ENCODE results near the gene ARID1B. TPM values are rescaled to one million over a fixed set of nuclear protein-coding genes. Genes with fewer than 3 reads are reported as not detected.

Gene ARID1B
- total and polyA plus RNA-seq, 9 of the 15 experiments (the other 6 are each of a cell fraction or from before 2014, with no cell fraction given), result 12.5 to 50.5 (median 25.8) TPM

DNA sequence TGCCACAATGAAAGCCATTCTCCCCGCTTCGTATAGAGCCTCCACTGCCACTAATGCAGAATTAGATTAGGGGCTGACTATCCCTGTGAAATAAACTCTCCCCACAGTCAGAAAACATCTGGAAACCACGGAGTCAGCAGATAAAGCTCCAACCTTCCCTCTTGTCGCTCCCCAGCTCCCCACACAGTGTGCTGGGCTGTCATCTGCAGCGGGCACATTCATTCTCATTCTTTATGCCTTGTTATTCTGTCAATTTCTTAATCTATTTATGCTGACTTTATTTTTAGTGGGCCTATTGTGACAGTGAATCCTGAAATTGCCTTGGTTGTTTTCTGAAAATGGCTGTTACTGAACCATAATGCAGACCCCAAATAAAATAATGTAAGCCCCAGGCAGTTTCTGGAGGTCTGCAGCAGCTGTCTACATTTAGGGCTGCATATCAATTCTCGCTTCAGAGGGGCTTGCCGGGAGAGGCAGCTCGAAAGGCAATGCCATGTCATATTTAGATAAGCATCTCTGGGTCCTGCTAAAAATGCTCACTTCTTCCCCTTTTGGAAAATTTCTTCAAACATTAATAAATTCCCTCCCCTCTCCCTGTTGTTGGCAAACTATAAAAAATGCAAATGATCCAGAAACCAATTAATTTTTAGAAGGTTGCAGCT lies 474.5 kb downstream of the ARID1B start:
- in situ Hi-C loops (cut with MboI), result no loop called here
- no peak for FAIRE-seq
- no TSS peak for BruUV-seq (replicated peaks)
- Histone ChIP-seq H3K4me2 (ENCODE audit: insufficient read depth, low read length) (no peak overlapping the region), H3K9me1 (ENCODE audit: control insufficient read depth, insufficient read depth, low read length) (no peaks in the 10 kb centered on the region), H4K20me1 (replicated peaks; ENCODE audit: control insufficient read depth, insufficient read depth, low read length) (no peaks in the 10 kb centered on the region), H3K79me2 (ENCODE audit: control insufficient read depth, insufficient read depth, low read length) (no peaks in the 10 kb centered on the region), H3K4me3 (no peak overlapping the region), H3K27me3 (ENCODE audit: control insufficient read depth in 2 of 2, insufficient read depth in 2 of 2, low read length in 2 of 2) (peaks cover 44 to 55% of the 10 kb centered on the region in 2 experiments), H3K4me1 (replicated peaks in 1 of 2; ENCODE audit: control insufficient read depth in 2 of 2, insufficient read depth in 2 of 2, low read length in 2 of 2) (no peaks in the 10 kb centered on the region; a peak in 2 of 5 replicates), H3K36me3 (ENCODE audit: control insufficient read depth, insufficient read depth, low read length) (no peaks in the 10 kb centered on the region), H3K9me3 (replicated peaks; ENCODE audit: control insufficient read depth, insufficient read depth, low read depth, low read length) (no peaks in the 10 kb centered on the region), H3K27ac (ENCODE audit: extremely low read depth, low read depth, low read length) (no peak overlapping the region), H3K9ac (ENCODE audit: insufficient read depth in 1 of 2, low read depth in 2 of 2, low read length in 2 of 2) (no peak overlapping the region), H2AFZ (ENCODE audit: low read depth, low read length) (no peak overlapping the region)
- no peak for ATAC-seq
- 13% methylated on average over 8 of the region's 8 CpGs for WGBS (ENCODE audit: insufficient coverage, low coverage, missing lambda C conversion rate)
- CTCF ChIA-PET (ENCODE audit: low intra/inter-chr PET ratio), result no interaction called here
- POLR2A ChIA-PET, result interaction anchor here (0.8 to 1.4 kb wide), 2 partner anchors 9 to 16 kb away, joined by 4 to 6 read pairs; no protein-coding TSS in a partner anchor
- DNase-seq (ENCODE audit: extremely low read depth in 1 of 4, low spot score in 3 of 4), result no peak
- TF ChIP-seq MAFG (tag; conservative IDR thresholded peaks at IDR 0.05) (peak; percentile 61), SMAD4 (CRISPR knock-in tag; conservative IDR thresholded peaks at IDR 0.05) (no peak), ZNF316 (IDR thresholded peaks at IDR 0.05) (peak; percentile 74), ZNF57 (CRISPR knock-in tag; IDR thresholded peaks at IDR 0.05) (no peak), ZNF561 (CRISPR knock-in tag; conservative IDR thresholded peaks at IDR 0.05) (no peak), SMAD1 (IDR thresholded peaks at IDR 0.05; ENCODE audit: low read depth, low read length, partially characterized antibody) (no peak), TCF7 (IDR thresholded peaks at IDR 0.05; ENCODE audit: borderline replicate concordance) (no peak), C11orf30 (IDR thresholded peaks at IDR 0.05; ENCODE audit: low read depth) (peak; percentile 57), POLR2AphosphoS2 (IDR thresholded peaks at IDR 0.05; ENCODE audit: low read length) (no peak)
- TF ChIP-seq, protein P1, sequence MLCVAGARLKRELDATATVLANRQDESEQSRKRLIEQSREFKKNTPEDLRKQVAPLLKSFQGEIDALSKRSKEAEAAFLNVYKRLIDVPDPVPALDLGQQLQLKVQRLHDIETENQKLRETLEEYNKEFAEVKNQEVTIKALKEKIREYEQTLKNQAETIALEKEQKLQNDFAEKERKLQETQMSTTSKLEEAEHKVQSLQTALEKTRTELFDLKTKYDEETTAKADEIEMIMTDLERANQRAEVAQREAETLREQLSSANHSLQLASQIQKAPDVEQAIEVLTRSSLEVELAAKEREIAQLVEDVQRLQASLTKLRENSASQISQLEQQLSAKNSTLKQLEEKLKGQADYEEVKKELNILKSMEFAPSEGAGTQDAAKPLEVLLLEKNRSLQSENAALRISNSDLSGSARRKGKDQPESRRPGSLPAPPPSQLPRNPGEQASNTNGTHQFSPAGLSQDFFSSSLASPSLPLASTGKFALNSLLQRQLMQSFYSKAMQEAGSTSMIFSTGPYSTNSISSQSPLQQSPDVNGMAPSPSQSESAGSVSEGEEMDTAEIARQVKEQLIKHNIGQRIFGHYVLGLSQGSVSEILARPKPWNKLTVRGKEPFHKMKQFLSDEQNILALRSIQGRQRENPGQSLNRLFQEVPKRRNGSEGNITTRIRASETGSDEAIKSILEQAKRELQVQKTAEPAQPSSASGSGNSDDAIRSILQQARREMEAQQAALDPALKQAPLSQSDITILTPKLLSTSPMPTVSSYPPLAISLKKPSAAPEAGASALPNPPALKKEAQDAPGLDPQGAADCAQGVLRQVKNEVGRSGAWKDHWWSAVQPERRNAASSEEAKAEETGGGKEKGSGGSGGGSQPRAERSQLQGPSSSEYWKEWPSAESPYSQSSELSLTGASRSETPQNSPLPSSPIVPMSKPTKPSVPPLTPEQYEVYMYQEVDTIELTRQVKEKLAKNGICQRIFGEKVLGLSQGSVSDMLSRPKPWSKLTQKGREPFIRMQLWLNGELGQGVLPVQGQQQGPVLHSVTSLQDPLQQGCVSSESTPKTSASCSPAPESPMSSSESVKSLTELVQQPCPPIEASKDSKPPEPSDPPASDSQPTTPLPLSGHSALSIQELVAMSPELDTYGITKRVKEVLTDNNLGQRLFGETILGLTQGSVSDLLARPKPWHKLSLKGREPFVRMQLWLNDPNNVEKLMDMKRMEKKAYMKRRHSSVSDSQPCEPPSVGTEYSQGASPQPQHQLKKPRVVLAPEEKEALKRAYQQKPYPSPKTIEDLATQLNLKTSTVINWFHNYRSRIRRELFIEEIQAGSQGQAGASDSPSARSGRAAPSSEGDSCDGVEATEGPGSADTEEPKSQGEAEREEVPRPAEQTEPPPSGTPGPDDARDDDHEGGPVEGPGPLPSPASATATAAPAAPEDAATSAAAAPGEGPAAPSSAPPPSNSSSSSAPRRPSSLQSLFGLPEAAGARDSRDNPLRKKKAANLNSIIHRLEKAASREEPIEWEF (CRISPR knock-in tag; IDR thresholded peaks at IDR 0.05), result no peak
- TF ChIP-seq, protein P2, sequence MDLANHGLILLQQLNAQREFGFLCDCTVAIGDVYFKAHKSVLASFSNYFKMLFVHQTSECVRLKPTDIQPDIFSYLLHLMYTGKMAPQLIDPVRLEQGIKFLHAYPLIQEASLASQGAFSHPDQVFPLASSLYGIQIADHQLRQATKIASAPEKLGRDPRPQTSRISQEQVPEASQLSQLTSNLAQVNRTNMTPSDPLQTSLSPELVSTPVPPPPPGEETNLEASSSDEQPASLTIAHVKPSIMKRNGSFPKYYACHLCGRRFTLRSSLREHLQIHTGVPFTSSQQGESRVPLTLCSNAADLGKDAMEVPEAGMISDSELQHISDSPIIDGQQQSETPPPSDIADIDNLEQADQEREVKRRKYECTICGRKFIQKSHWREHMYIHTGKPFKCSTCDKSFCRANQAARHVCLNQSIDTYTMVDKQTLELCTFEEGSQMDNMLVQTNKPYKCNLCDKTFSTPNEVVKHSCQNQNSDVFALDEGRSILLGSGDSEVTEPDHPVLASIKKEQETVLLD (IDR thresholded peaks at IDR 0.05), result no peak
- TF ChIP-seq, protein P3, sequence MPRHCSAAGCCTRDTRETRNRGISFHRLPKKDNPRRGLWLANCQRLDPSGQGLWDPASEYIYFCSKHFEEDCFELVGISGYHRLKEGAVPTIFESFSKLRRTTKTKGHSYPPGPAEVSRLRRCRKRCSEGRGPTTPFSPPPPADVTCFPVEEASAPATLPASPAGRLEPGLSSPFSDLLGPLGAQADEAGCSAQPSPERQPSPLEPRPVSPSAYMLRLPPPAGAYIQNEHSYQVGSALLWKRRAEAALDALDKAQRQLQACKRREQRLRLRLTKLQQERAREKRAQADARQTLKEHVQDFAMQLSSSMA (CRISPR knock-in tag; IDR thresholded peaks at IDR 0.05), result no peak
- intact Hi-C loops (cut with micrococcal nuclease), result no loop called here
